ENCODE results near the gene TEX52. TPM values are rescaled to one million over a fixed set of nuclear protein-coding genes. Genes with fewer than 3 reads are reported as not detected.

Gene TEX52
- total RNA-seq, 1 experiment from 2014 or later = not detected

DNA sequence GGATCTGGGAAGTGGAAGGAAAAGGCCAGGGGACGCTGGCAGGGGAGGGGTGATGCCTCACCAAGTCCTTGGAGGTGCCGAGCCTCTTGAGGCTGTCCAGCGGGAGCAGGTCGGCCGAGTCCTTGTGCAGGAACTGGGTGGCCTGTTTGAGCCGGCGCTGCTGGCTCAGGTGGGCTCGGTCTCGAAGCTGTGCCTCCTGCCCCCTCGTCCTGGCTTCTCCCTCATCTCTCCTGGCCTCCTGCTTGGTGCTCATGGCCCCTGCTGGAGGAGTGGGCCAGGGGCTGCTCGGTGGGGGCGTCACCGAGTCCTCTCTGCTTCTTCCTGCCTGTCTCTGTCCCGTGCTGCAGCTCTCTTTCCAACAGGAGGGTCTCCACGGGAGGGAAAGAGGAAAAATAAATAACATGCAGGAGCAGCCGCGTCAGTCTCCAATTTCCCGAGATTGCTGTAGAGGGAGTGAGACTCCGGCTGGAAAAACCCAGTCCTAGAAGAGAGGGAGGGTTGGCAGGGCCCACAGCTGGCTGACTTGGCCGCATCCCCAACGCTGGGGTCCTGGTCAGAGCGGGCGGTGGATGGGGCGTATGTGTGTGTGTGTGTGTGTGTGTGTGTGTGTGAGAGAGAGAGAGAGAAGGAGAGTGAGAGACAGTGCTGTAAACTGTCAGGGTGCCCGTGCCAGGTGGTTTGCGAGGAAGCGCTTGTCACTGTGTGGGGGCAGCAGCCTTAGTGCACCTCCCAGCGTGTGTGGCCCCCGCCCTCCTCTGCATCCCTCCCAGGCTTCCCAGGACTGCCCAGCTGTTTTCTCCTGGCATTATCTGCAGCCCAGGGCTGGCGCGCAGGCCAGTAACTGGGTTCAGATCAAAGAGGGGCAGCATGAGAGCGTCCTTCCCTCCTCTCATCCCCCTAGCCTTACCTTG, 22.0 kb downstream of the TEX52 start, which contains the start of gene NRIP2:
Gene NRIP2, minus strand, starts transcription at position 455 of the 911 bp plus-strand sequence. Its CDS starts 52 bp downstream, at position 403.
- no peaks in the 10 kb centered on the region for H3K27me3 Mint-ChIP-seq (ENCODE audit: unreplicated experiment)
- no peak within 1 kb of the TSS for H3K4me3 Mint-ChIP-seq (ENCODE audit: low read depth, unreplicated experiment)
- H3K27ac Mint-ChIP-seq (ENCODE audit: unreplicated experiment) = no peak within 1 kb of the TSS
- CTCF ChIA-PET = no interaction called here
- intact Hi-C loops (cut with micrococcal nuclease; ENCODE audit: unreplicated experiment) = no loop called here
- no TSS peak for BruUV-seq (replicated peaks)
- no peaks in the 10 kb centered on the region for H3K4me1 Mint-ChIP-seq (ENCODE audit: low read depth, unreplicated experiment)
- no peaks in the 10 kb centered on the region for H3K9me3 Mint-ChIP-seq (ENCODE audit: low read depth, unreplicated experiment)
- no peak for DNase-seq
- TF ChIP-seq, protein P1, sequence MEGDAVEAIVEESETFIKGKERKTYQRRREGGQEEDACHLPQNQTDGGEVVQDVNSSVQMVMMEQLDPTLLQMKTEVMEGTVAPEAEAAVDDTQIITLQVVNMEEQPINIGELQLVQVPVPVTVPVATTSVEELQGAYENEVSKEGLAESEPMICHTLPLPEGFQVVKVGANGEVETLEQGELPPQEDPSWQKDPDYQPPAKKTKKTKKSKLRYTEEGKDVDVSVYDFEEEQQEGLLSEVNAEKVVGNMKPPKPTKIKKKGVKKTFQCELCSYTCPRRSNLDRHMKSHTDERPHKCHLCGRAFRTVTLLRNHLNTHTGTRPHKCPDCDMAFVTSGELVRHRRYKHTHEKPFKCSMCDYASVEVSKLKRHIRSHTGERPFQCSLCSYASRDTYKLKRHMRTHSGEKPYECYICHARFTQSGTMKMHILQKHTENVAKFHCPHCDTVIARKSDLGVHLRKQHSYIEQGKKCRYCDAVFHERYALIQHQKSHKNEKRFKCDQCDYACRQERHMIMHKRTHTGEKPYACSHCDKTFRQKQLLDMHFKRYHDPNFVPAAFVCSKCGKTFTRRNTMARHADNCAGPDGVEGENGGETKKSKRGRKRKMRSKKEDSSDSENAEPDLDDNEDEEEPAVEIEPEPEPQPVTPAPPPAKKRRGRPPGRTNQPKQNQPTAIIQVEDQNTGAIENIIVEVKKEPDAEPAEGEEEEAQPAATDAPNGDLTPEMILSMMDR (IDR thresholded peaks at IDR 0.05; ENCODE audit: unreplicated experiment) = no peak
- H3K36me3 Mint-ChIP-seq (ENCODE audit: insufficient read depth, unreplicated experiment) = peaks cover 3% of the 10 kb centered on the region

DNA sequence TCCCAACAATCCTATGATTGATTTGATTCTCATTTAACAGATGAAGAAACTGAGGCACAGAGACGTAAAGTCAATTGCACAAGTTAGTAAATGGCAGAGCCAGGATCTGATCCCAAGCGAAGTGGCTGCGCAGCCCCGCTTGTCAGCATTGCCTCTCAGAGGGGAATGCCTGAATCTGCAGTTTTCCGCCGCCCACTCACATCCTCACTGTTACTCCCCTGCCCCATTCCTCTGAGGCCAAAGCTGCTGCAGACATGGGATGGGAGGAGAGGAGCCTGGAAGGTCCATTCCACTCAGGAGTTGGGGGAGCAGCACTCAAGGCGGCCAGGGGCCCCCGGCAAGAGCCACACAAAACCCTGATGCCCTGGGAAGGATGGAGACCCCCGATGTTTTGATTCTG, 23.0 kb downstream of the TEX52 start:
- Mint-ChIP-seq H3K27ac (ENCODE audit: unreplicated experiment) (no peak overlapping the region), H3K36me3 (ENCODE audit: insufficient read depth, unreplicated experiment) (no peaks in the 10 kb centered on the region), H3K4me1 (ENCODE audit: low read depth, unreplicated experiment) (no peaks in the 10 kb centered on the region), H3K27me3 (ENCODE audit: unreplicated experiment) (no peaks in the 10 kb centered on the region), H3K4me3 (ENCODE audit: low read depth, unreplicated experiment) (no peak overlapping the region), H3K9me3 (ENCODE audit: low read depth, unreplicated experiment) (no peaks in the 10 kb centered on the region)
- CTCF ChIA-PET = no interaction called here
- intact Hi-C loops (cut with micrococcal nuclease; ENCODE audit: unreplicated experiment) = no loop called here
- TF ChIP-seq, protein P1 (IDR thresholded peaks at IDR 0.05; ENCODE audit: unreplicated experiment) = no peak
- DNase-seq = no peak
- BruUV-seq (replicated peaks) = no TSS peak

DNA sequence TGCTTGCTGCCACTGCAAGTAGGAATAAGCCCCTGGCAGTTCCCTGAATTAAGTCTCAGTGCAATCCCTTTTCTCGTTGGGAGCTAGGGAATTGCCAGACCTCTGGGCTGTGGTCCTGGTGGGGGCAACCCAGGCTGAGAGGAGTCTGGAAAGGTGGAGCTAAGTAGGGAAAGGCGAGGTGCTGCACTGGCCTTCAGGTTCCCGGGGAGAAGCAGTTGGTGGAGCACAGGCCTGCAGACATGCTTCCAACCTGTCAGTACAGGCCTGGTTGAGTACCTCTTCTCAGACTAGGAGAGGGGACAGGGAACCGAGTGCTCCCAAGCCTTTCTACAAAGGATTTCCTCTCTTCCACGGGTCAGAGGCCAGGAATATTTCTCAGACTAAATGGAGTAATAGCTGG, 23.5 kb downstream of the TEX52 start:
- H3K36me3 Mint-ChIP-seq (ENCODE audit: insufficient read depth, unreplicated experiment) = no peaks in the 10 kb centered on the region
- intact Hi-C loops (cut with micrococcal nuclease; ENCODE audit: unreplicated experiment) = no loop called here
- H3K9me3 Mint-ChIP-seq (ENCODE audit: low read depth, unreplicated experiment) = no peaks in the 10 kb centered on the region
- H3K27ac Mint-ChIP-seq (ENCODE audit: unreplicated experiment) = no peak overlapping the region
- DNase-seq = no peak
- H3K4me3 Mint-ChIP-seq (ENCODE audit: low read depth, unreplicated experiment) = no peak overlapping the region
- TF ChIP-seq, protein P1 (IDR thresholded peaks at IDR 0.05; ENCODE audit: unreplicated experiment) = no peak
- no TSS peak for BruUV-seq (replicated peaks)
- no peaks in the 10 kb centered on the region for H3K4me1 Mint-ChIP-seq (ENCODE audit: low read depth, unreplicated experiment)
- H3K27me3 Mint-ChIP-seq (ENCODE audit: unreplicated experiment) = no peaks in the 10 kb centered on the region
- CTCF ChIA-PET = no interaction called here

DNA sequence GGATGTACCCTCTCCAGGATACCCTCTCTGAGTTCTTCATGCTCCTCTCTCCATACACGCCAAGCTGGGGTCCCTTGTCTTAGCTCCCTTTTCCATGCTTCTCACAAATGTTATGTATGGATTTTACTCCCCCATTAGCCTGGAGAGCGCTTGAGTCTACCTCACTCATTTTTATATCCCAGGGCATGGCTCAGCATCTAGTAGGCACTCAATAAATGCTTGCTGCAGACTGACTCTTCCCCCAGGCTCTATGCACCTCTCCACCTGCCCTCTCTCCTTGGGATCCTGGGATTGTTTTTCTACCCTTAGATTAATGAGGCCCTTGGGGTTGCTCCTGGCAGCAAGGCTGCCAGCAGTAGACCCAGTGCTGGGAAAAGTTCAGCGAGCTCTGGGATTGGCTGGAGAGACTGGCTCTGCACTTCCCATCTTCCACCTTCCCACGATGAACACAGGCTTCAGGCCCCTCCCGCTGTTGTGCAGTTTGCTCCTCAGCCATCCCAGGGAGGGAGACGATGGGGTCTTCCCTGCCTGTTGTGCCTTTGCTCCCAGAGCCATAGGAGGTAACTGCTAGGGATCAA, 24.2 kb downstream of the TEX52 start:
- CTCF ChIA-PET = no interaction called here

More for the DNA sequence above, 24.2 kb downstream of the TEX52 start:
- DNase-seq = no peak
- H3K27me3 Mint-ChIP-seq (ENCODE audit: unreplicated experiment) = no peaks in the 10 kb centered on the region
- H3K4me1 Mint-ChIP-seq (ENCODE audit: low read depth, unreplicated experiment) = no peaks in the 10 kb centered on the region
- TF ChIP-seq, protein P1 (IDR thresholded peaks at IDR 0.05; ENCODE audit: unreplicated experiment) = no peak
- no peaks in the 10 kb centered on the region for H3K36me3 Mint-ChIP-seq (ENCODE audit: insufficient read depth, unreplicated experiment)
- BruUV-seq (replicated peaks) = no TSS peak
- no peaks in the 10 kb centered on the region for H3K9me3 Mint-ChIP-seq (ENCODE audit: low read depth, unreplicated experiment)
- intact Hi-C loops (cut with micrococcal nuclease; ENCODE audit: unreplicated experiment) = no loop called here
- no peak overlapping the region for H3K27ac Mint-ChIP-seq (ENCODE audit: unreplicated experiment)
- H3K4me3 Mint-ChIP-seq (ENCODE audit: low read depth, unreplicated experiment) = no peak overlapping the region
